Measurements from ENCODE around the gene GMEB2. TPM values are rescaled to one million over a fixed set of nuclear protein-coding genes. Genes with fewer than 3 reads are reported as not detected.

Gene GMEB2
- total RNA-seq, 1 donor from 2014 or later, result 13.2 TPM

DNA sequence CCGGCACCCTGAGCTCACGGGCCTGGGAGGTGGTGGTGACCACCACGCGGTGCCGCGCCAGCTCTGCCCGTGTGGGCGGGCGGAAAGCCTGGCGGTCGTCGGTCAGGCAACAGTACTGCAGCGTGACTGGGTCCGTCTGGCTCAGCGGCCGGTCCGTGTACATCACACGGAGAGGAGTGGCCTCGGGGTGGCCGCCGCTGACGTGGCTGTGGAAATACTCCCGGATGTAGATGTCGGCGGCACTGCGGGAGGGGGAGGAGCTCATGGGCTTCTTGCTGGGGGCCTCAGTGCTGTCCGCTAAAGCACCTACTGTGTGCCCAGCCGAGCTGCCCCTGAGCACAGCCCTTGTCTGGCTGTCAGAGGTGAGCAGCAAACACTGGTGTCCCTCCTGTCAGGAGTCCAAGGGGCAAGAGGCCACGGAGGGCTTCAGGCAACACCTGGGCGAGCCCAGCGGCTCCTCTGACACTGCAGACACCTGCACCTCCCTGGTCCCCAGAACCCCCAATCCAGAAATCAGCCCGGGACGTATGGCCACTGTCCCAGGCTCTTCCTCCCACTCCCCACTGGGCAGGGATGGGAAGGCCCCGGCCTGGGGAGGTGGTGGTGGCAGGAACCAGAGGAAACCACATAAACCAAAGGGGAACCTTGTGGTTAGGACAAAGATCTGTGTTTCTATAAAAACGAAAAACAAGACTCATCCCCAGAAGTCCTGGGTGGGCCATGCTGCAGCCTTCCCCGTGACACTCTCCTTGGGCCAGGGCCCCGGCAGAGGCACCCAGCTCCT, 59.3 kb downstream of the GMEB2 start:
- H3K36me3 ChIP-seq (ENCODE audit: control insufficient read depth, insufficient read depth, low read length), result peaks cover 9% of the 10 kb centered on the region
- DNase-seq (ENCODE audit: low read depth) (no peak), FAIRE-seq (no peak)
- no peaks in the 10 kb centered on the region for H3K27me3 ChIP-seq (ENCODE audit: control insufficient read depth, insufficient read depth, low read length)
- TF ChIP-seq, protein P1, sequence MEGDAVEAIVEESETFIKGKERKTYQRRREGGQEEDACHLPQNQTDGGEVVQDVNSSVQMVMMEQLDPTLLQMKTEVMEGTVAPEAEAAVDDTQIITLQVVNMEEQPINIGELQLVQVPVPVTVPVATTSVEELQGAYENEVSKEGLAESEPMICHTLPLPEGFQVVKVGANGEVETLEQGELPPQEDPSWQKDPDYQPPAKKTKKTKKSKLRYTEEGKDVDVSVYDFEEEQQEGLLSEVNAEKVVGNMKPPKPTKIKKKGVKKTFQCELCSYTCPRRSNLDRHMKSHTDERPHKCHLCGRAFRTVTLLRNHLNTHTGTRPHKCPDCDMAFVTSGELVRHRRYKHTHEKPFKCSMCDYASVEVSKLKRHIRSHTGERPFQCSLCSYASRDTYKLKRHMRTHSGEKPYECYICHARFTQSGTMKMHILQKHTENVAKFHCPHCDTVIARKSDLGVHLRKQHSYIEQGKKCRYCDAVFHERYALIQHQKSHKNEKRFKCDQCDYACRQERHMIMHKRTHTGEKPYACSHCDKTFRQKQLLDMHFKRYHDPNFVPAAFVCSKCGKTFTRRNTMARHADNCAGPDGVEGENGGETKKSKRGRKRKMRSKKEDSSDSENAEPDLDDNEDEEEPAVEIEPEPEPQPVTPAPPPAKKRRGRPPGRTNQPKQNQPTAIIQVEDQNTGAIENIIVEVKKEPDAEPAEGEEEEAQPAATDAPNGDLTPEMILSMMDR (IDR thresholded peaks at IDR 0.05; ENCODE audit: insufficient read depth, low read length, severe bottlenecking), result no peak
- no peak overlapping the region for H3K4me3 ChIP-seq (ENCODE audit: low read depth, low read length)

DNA sequence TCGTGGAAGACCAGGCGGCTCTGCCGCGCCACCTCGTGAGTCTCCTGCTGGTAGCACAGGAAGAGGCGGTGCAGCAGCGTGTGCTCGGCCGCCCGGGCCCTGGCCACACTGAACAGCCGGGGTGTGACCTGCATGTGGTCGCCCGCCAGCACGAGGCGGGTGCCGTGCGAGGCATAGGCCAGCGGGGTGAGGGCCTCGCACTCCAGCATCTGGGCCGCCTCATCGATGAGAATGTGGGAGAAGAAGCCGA, 59.8 kb downstream of the GMEB2 start:
- TF ChIP-seq, protein P1 (IDR thresholded peaks at IDR 0.05; ENCODE audit: insufficient read depth, low read length, severe bottlenecking), result no peak
- no peaks in the 10 kb centered on the region for H3K27me3 ChIP-seq (ENCODE audit: control insufficient read depth, insufficient read depth, low read length)
- FAIRE-seq, result no peak
- DNase-seq (ENCODE audit: low read depth), result no peak
- no peak overlapping the region for H3K4me3 ChIP-seq (ENCODE audit: low read depth, low read length)
- H3K36me3 ChIP-seq (ENCODE audit: control insufficient read depth, insufficient read depth, low read length), result peaks cover 7% of the 10 kb centered on the region

DNA sequence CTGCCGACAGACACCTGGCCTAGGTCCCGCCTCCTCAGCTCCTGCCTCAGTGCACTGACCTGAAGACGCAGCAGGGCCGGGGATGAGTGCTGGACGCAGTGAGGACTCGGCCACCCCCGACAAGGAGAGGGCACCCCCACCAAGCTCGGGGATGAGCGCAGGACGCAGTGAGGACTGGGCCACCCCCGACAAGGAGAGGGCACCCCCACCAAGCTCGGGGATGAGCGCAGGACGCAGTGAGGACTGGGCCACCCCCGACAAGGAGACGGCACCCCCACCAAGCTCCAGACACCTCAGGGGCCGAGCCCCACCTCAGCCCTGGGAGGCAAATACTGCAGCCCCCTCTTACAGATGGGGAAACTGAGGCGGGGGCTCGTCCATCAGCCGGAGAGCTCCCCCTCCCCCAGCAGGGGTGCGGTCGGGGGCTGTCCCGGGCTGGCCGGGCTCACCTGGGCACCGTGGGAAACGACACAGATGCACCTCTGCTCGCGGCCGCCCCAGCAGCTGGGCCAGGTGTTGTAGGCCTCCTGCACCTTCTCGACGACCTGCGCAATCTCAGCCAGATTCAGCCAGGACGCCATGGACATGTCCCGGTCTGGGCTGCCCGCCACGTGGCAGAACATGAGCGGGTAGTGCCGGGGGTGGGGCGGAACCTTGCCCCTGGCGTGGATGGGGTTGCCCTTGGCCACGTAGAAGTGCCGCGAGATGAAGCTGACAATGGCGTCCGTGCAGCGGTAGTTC, 60.3 kb downstream of the GMEB2 start:
- no peak for DNase-seq (ENCODE audit: low read depth)
- Histone ChIP-seq H3K4me3 (ENCODE audit: low read depth, low read length) (no peak overlapping the region), H3K27me3 (ENCODE audit: control insufficient read depth, insufficient read depth, low read length) (no peaks in the 10 kb centered on the region), H3K36me3 (ENCODE audit: control insufficient read depth, insufficient read depth, low read length) (peaks cover 6% of the 10 kb centered on the region)
- FAIRE-seq, result peak; percentile 88
- TF ChIP-seq, protein P1 (IDR thresholded peaks at IDR 0.05; ENCODE audit: insufficient read depth, low read length, severe bottlenecking), result no peak

DNA sequence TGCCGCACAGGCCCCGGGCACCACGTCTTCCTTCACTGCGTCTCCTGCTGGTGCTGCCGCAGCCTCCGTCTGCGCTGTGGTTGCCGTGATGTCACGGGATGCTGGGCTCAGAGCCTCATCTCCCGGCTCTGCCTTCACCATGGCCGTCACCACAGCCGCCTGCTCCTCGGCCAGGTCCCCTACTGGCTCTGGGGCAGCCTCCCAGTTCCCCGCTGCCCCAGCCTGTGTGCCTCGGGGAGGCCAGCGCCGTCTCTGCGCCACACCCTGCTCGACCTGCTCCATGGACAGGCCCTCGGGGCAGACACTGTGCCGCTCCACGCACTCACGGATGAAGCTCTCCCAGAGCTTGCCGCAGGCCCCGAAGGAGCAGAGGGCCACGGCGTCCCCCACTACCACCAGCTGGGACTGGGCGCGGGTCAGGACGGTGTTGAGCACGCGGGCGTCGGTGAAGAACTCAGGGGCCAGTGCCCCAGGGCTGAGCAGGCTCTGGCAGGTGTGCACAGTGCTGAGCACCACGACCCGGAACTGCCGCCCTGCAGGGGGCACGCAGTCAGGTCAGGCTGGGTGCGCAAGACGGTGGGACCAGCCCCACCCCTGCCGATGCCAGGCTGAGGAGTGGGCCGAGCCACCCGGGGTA, 61.1 kb downstream of the GMEB2 start:
- no peak overlapping the region for H3K4me3 ChIP-seq (ENCODE audit: low read depth, low read length)
- TF ChIP-seq, protein P1 (IDR thresholded peaks at IDR 0.05; ENCODE audit: insufficient read depth, low read length, severe bottlenecking), result no peak
- DNase-seq (ENCODE audit: low read depth) (no peak), FAIRE-seq (no peak)
- no peaks in the 10 kb centered on the region for H3K27me3 ChIP-seq (ENCODE audit: control insufficient read depth, insufficient read depth, low read length)
- peaks cover 12% of the 10 kb centered on the region for H3K36me3 ChIP-seq (ENCODE audit: control insufficient read depth, insufficient read depth, low read length)

DNA sequence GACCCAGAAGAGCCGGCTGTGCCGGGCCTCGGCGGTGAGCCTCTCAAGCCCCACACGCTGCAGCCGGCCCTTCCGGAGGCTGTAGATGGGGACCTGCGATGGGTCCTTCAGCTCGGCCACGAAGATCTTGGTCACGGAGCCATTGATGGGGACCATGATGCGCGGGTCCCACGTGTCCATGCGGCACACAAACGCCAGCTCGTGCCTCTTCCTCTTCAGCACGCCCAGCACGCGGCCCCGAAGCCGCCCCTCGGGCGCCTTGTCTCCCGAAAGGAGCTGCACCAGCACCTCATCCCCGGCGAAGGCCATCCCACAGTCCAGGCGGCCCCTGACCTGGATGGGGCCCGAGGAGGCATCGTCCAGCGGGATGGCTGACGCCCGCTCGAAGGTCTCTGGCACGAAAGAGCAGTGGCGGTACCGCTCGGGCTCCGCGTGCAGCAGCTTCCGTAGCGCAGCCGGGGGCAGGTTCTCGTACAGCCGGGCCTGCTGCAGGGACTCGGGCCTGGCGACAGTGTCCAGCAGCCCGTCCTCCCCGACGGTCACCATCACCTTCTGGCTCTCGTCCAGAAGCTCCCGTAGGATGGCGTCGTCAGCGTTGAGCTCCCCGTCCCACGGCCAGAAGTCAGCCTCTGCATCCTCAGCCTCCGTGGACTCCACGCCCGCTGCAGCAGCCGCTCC, 61.7 kb downstream of the GMEB2 start:
- TF ChIP-seq, protein P1 (IDR thresholded peaks at IDR 0.05; ENCODE audit: insufficient read depth, low read length, severe bottlenecking), result no peak
- DNase-seq (ENCODE audit: low read depth) (no peak), FAIRE-seq (no peak)
- Histone ChIP-seq H3K4me3 (ENCODE audit: low read depth, low read length) (no peak overlapping the region), H3K27me3 (ENCODE audit: control insufficient read depth, insufficient read depth, low read length) (no peaks in the 10 kb centered on the region), H3K36me3 (ENCODE audit: control insufficient read depth, insufficient read depth, low read length) (peaks cover 18% of the 10 kb centered on the region)

Measured in bronchial epithelial cell (primary cell).